HCT116 (cell line): ENCODE results near the gene ABCA6. TPM values are rescaled to one million over a fixed set of nuclear protein-coding genes. Genes with fewer than 3 reads are reported as not detected.

Experiments used
- ATAC-seq: fragments of 200-7000 bp; cut with Tn5 transposase; 2 replicates; pipeline ENCODE4 v1.9.1; 2020; ENCODE audit warnings: mild to moderate bottlenecking, moderate library complexity
- BruUV-seq: library from RNA; stranded (reverse); fragments of 400-500 nt; replicated peaks from 2 replicates; lab custom pipeline; 2021; lab: Mats Ljungman, UMichigan
- CTCF ChIA-PET: fragments of 300-600 bp; sonication (Branson Sonifier 250); formaldehyde crosslinking; loops from one replicate; lab custom pipeline; 2021; ENCODE audit warnings: antibody characterized with exemption; lab: Charles Lee
- POLR2A ChIA-PET: fragments of 300-600, 350-600 bp; sonication (Branson Sonifier 250); formaldehyde crosslinking; loops from one replicate; lab custom pipeline; 2021; ENCODE audit warnings: antibody characterized with exemption; lab: Charles Lee
- RAD21 ChIA-PET, 2 experiments: fragments of 300-600 bp; sonication (Branson Sonifier 250); formaldehyde crosslinking; loops; one replicate each; lab custom pipeline; 2023; ENCODE audit warnings: low total read pairs in 2 of 2; ENCODE audit not compliant: uncharacterized antibody in 2 of 2, unreplicated experiment in 2 of 2, low non-redundant PET in 1 of 2; lab: Charles Lee
- DNase-seq: peaks from one replicate; pipeline ENCODE4 v3.0.0-alpha.2; 2010; ENCODE audit warnings: low read depth, low spot score
- H2AFZ ChIP-seq: fragments of 200-600 bp; shearing (Covaris generic), sonication (generic); 2 replicates; pipeline ENCODE4 v1.6.1; 2017; ENCODE audit warnings: low read depth, mixed run types, mixed read lengths, antibody characterized with exemption, low read length; ENCODE audit not compliant: poor library complexity, severe bottlenecking
- H3K27ac ChIP-seq: 2 replicates; pipeline ENCODE4 v1.5.1; 2012; ENCODE audit warnings: low read depth, low read length
- H3K27me3 ChIP-seq: fragments of 200-600 bp; sonication (generic); 2 replicates; pipeline ENCODE4 v1.6.1; 2016; ENCODE audit warnings: mixed run types, low read length, mixed read lengths; ENCODE audit not compliant: insufficient read depth
- H3K36me3 ChIP-seq, 2 experiments: fragments of 200-500 bp in 1 of 2; fragments of 200-600 bp in 1 of 2; sonication (Bioruptor generic) in 1 of 2; sonication (generic) in 1 of 2; 2 replicates each; pipeline versions ENCODE4 v1.5.1 to v1.6.1; 2014 to 2016; ENCODE audit warnings: low read length in 2 of 2, inconsistent platforms in 1 of 2, mixed read lengths in 1 of 2, mixed run types in 1 of 2; ENCODE audit not compliant: insufficient read depth in 2 of 2, control insufficient read depth in 1 of 2
- H3K4me1 ChIP-seq, 2 experiments: fragments of 200-600 bp in 1 of 2; sonication (generic) in 1 of 2; 2 replicates each; pipeline versions ENCODE4 v1.5.1 to v1.6.1; 2012 to 2017; ENCODE audit warnings: low read length in 2 of 2, inconsistent platforms in 1 of 2, mild to moderate bottlenecking in 1 of 2, mixed read lengths in 1 of 2, mixed run types in 1 of 2, moderate library complexity in 1 of 2; ENCODE audit not compliant: insufficient read depth in 2 of 2, control insufficient read depth in 1 of 2
- H3K4me2 ChIP-seq: fragments of 200-600 bp; sonication (generic); 2 replicates; pipeline ENCODE4 v1.6.1; 2017; ENCODE audit warnings: mixed run types, low read length, mixed read lengths
- H3K4me3 ChIP-seq, 2 experiments: fragments of 200-600 bp in 1 of 2; sonication (generic) in 1 of 2; replicated peaks in 1 of 2; 2 replicates each; pipeline ENCODE4 v1.5.1; 2011 to 2016; ENCODE audit warnings: low read length in 2 of 2, control low read depth in 1 of 2, low read depth in 1 of 2, mild to moderate bottlenecking in 1 of 2, mixed read lengths in 1 of 2, mixed run types in 1 of 2
- H3K79me2 ChIP-seq: fragments of 200-600 bp; sonication (generic); 2 replicates; pipeline ENCODE4 v1.6.1; 2017; ENCODE audit warnings: mild to moderate bottlenecking, mixed run types, low read length, moderate library complexity, mixed read lengths; ENCODE audit not compliant: insufficient read depth
- H3K9ac ChIP-seq: fragments of 200-600 bp; sonication (generic); 2 replicates; pipeline ENCODE4 v1.6.1; 2016; ENCODE audit warnings: low read length, mixed read lengths
- H3K9me2 ChIP-seq: fragments of 200-600 bp; sonication (generic), shearing (Covaris generic); 2 replicates; pipeline ENCODE4 v1.6.1; 2017; ENCODE audit warnings: mixed run types, mild to moderate bottlenecking, moderate library complexity; ENCODE audit not compliant: insufficient read depth
- H3K9me3 ChIP-seq, 2 experiments: fragments of 200-500 bp in 1 of 2; fragments of 200-600 bp in 1 of 2; sonication (Bioruptor generic) in 1 of 2; sonication (generic) in 1 of 2; 2 replicates each; pipeline ENCODE4 v1.6.1; 2014 to 2017; ENCODE audit warnings: low read length in 2 of 2, mixed read lengths in 2 of 2, inconsistent platforms in 1 of 2, low read depth in 1 of 2, mild to moderate bottlenecking in 1 of 2, mixed run types in 1 of 2, moderate library complexity in 1 of 2; ENCODE audit not compliant: control insufficient read depth in 1 of 2, insufficient read depth in 1 of 2
- H4K20me1 ChIP-seq: fragments of 200-600 bp; sonication (generic), shearing (Covaris generic); 2 replicates; pipeline ENCODE4 v1.6.1; 2017; ENCODE audit warnings: mixed run types, mild to moderate bottlenecking, moderate library complexity; ENCODE audit not compliant: insufficient read depth
- CBX3 ChIP-seq: IDR thresholded peaks from 2 replicates; pipeline ENCODE4 v1.6.1; 2012; ENCODE audit warnings: low read depth
- CEBPB ChIP-seq: IDR thresholded peaks from 2 replicates; pipeline ENCODE4 v1.6.1; 2012; ENCODE audit warnings: low read depth
- CTCF ChIP-seq, 3 experiments: fragments of 200-600 bp in 1 of 3; sonication (generic) in 1 of 3; IDR thresholded peaks in 2 of 3; conservative IDR thresholded peaks in 1 of 3; 2 replicates each; pipeline ENCODE4 v1.5.1; 2012 to 2017; ENCODE audit warnings: low read depth in 2 of 3, low read length in 2 of 3, antibody characterized with exemption in 1 of 3, borderline replicate concordance in 1 of 3, control low read depth in 1 of 3, mild to moderate bottlenecking in 1 of 3, mixed read lengths in 1 of 3, mixed run types in 1 of 3, moderate library complexity in 1 of 3; ENCODE audit not compliant: insufficient read depth in 1 of 3
- ELF1 ChIP-seq: IDR thresholded peaks from 2 replicates; pipeline ENCODE4 v1.6.1; 2012; ENCODE audit warnings: low read depth, borderline replicate concordance
- EZH2 ChIP-seq: fragments of 200-600 bp; sonication (generic); IDR thresholded peaks from 2 replicates; pipeline ENCODE4 v1.6.1; 2017; ENCODE audit warnings: antibody characterized with exemption, mixed run types
- EZH2phosphoT487 ChIP-seq: fragments of 200-600 bp; IDR thresholded peaks from 2 replicates; pipeline ENCODE4 v1.6.1; 2018; ENCODE audit warnings: antibody characterized with exemption, borderline replicate concordance
- FOSL1 ChIP-seq: IDR thresholded peaks from 2 replicates; pipeline ENCODE4 v1.6.1; 2012; ENCODE audit warnings: low read depth
- MAX ChIP-seq: IDR thresholded peaks from 2 replicates; pipeline ENCODE4 v1.6.1; 2012
- POLR2A ChIP-seq: IDR thresholded peaks from 2 replicates; pipeline ENCODE4 v1.7.0; 2011; ENCODE audit warnings: borderline replicate concordance; ENCODE audit not compliant: insufficient read depth, insufficient read length; ENCODE audit errors: extremely low read depth
- POLR2AphosphoS5 ChIP-seq: IDR thresholded peaks from 2 replicates; pipeline ENCODE4 v1.6.1; 2011; ENCODE audit warnings: mild to moderate bottlenecking, low read depth, low read length, moderate library complexity
- REST ChIP-seq: IDR thresholded peaks from 2 replicates; pipeline ENCODE4 v1.6.1; 2012; ENCODE audit warnings: low read depth
- SP1 ChIP-seq: IDR thresholded peaks from 2 replicates; pipeline ENCODE4 v1.6.1; 2012; ENCODE audit warnings: low read depth
- SRF ChIP-seq: IDR thresholded peaks from 2 replicates; pipeline ENCODE4 v1.6.1; 2012; ENCODE audit warnings: low read depth
- TCF7L2 ChIP-seq: IDR thresholded peaks from 2 replicates; pipeline ENCODE4 v1.7.0; 2011; ENCODE audit warnings: borderline replicate concordance, inconsistent platforms; ENCODE audit not compliant: insufficient read depth, insufficient read length; ENCODE audit errors: extremely low read depth
- YY1 ChIP-seq: IDR thresholded peaks from 2 replicates; pipeline ENCODE4 v1.6.1; 2011; ENCODE audit warnings: low read length, low read depth, moderate library complexity, mild to moderate bottlenecking; ENCODE audit not compliant: insufficient replicate concordance; ENCODE audit errors: extremely low read depth
- ZFX ChIP-seq: fragments of 450-650 bp; IDR thresholded peaks from 2 replicates; pipeline ENCODE4 v1.6.1; 2017
- ZNF274 ChIP-seq: fragments of 200-500 bp; sonication (Bioruptor generic); IDR thresholded peaks from 2 replicates; pipeline ENCODE4 v1.6.1; 2014; ENCODE audit warnings: mild to moderate bottlenecking, low read depth, low read length, inconsistent platforms
- intact Hi-C: fragments of 100-400 bp; cut with micrococcal nuclease; formaldehyde crosslinking; loops from 2 replicates; pipeline ENCODE4 v1.10.0; 2022
- total RNA-seq: library from RNA; stranded (reverse); gene quantifications from one replicate; pipeline ENCODE4 v1.2.1, GENCODE V29; 2021; ENCODE audit not compliant: unreplicated experiment

ABCA6 gene
- total RNA-seq, 1 experiment from 2014 or later = 0.44 TPM

- Histone ChIP-seq H2AFZ (no peak overlapping the region), H3K27me3 (no peaks in the 10 kb centered on the region), H3K4me2 (no peak overlapping the region), H3K9me2 (no peaks in the 10 kb centered on the region), H3K4me1 (no peaks in the 10 kb centered on the region), H3K36me3 (no peaks in the 10 kb centered on the region), H3K79me2 (no peaks in the 10 kb centered on the region), H3K27ac (no peak overlapping the region), H4K20me1 (no peaks in the 10 kb centered on the region), H3K4me3 (no peak overlapping the region), H3K9ac (no peak overlapping the region), H3K9me3 (no peaks in the 10 kb centered on the region)
- RAD21 ChIA-PET = no interaction called here
- CTCF ChIA-PET = no interaction called here
- intact Hi-C loops = no loop called here
- ATAC-seq (no peak), DNase-seq (no peak)
- POLR2A ChIA-PET = no interaction called here
- TF ChIP-seq EZH2phosphoT487 (no peak), CBX3 (no peak), SP1 (no peak), EZH2 (no peak), ZNF274 (no peak), ELF1 (no peak), ZFX (no peak), FOSL1 (no peak), SRF (no peak), CTCF (IDR thresholded peaks at IDR 0.05 in 2 of 3, conservative IDR thresholded peaks at IDR 0.05 in 1 of 3; ENCODE audit: borderline replicate concordance in 1 of 3, insufficient read depth in 1 of 3, low read depth in 2 of 3, low read length in 2 of 3) (no peak), REST (no peak), YY1 (no peak), TCF7L2 (no peak), CEBPB (no peak), MAX (no peak), POLR2AphosphoS5 (no peak), POLR2A (no peak)
- BruUV-seq = no TSS peak
Observed at GRCh38 chr17:69134112-69134511, 7.6 kb downstream of the ABCA6 start.
